Stimulated activated CD8-positive, alpha-beta memory T cell treated with anti-CD3 and anti-CD28 coated beads, Interleukin-7, amount 100 ng/mL, for 1 hour (primary cell): ENCODE measurements around the gene JPT1.
"Not testable (repeated sequence)": the region's sequence is repeated elsewhere in the genome, so short reads cannot be mapped to it uniquely, and the experiment has no call there.

Experiments used
- DNase-seq, 2 donors: peaks; one replicate each; pipeline ENCODE4 v3.0.0-alpha.2; 2020; ENCODE audit warnings: low read depth in 2 of 2

The JPT1 gene

GRCh38 chr17:75130059-75130631, 24.2 kb downstream of the JPT1 start:
- DNase-seq, result no peak

DNA sequence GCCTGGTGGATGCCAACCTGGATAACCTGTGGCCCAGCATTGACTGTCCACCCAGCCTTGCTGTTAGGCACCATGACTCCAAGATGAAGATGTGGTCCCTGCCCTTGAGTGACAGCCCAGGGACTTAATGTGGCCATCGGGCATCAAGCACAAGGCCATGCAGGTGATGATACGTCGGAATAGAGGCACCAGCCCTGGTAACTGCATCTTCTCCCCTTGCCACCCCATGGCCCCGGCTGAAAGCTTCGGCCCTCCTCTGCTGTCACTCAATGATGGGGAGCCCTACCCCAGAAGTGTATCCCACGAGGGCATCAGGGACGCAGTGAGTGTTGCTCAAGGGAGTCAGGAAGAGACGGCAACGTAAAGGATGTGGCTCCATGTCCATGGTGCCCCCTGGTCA, 24.7 kb downstream of the JPT1 start:
- DNase-seq, result no peak

DNA sequence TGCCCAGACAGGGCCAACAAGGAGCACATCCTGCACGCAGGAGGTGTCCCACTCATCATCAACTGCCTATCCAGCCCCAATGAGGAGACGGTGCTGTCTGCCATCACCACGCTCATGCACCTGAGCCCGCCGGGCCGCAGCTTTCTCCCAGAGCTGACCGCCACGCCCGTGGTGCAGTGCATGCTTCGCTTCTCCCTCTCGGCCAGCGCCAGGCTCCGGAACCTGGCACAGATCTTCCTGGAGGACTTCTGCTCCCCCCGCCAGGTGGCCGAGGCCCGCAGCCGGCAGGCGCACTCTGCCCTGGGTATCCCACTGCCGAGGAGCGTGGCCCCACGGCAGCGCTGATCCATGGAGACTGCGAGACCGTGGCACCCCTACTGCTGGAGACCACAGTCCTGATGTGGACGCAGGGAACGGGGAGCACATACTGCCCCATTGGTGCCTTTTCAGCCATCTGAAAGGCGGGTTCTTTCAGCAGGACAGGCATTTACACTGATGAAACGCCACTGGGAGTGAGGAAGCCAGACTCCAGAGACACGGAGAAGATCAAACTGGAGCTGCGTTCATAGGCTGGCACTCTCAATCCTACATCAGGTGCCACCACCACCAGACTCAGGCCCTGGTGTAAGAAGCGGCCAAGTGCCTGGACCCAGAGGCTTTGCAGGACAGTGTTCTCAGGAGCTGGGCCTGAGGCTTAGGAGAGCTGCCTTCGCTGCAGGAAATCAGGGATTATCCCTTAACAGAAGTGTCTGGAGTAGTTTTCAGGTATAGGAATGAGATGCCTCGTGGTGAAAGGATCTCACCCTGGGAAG, 25.4 kb downstream of the JPT1 start:
- DNase-seq, result no peak

DNA sequence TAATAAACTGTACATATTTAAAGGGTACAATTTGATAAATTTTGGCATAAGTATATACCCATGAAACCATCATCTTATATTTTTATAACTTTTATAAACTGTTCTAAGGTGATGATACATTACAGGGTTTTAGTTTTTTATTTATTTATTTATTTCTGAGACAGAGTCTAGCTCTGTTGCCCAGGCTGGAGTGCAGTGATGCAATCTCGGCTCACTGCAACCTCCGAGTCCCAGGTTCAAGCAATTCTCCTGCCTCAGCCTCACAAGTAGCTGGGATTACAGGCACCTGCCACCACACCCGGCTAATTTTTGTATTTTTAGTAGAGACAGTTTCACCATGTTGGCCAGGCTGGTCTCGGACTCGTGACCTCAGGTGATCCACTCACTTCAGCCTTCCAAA, 26.4 kb downstream of the JPT1 start:
- DNase-seq, result not testable (repeated sequence)

GRCh38 chr17:75126954-75127353, 27.4 kb downstream of the JPT1 start:
- DNase-seq, result no peak

- DNase-seq, result no peak
These were observed 28.3 kb downstream of the JPT1 start for GRCh38 chr17:75125984-75126383.

DNA sequence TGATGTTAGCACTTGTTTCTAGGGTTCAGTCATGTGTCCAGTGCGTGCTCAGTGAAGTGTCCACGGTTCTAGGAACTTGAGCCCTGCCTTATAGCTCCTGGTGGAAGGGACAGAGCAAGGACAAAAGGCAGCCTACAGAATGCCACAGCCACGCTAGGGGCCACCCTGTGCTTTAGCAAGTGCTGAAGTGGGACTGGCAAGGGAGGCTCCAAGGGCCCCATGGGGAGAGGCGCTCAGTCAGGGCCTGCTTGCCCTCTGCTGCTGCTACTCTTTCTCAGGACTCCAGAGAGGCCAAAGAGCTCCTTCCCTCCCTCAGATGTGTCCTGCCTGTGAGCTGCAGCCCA, 29.5 kb downstream of the JPT1 start:
- DNase-seq, result no peak

GRCh38 chr17:75124041-75124818, 30.1 kb downstream of the JPT1 start:
- DNase-seq, result peak in 1 of 2 donors; percentile 15

GRCh38 chr17:75118307-75118706, 36.0 kb downstream of the JPT1 start:
- DNase-seq, result no peak

DNA sequence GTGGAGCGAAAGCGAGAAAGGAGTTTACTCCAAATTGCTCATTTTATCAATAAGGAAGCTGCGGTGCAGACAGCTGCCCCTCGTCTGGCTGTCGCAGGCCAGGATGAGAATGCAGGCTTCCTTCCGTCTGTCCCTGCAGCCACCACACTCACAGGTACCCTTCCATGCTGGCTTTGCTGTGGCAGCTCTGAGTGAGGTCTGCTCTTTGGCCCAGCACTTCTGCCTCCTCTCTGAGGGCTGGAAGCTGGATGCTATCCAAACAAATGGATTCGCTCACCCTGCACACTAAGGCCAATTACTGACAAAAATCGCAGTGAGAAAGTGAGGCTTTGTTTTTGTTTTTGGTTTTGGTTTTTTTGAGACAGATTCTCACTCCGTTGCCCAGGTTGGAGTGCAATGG, 37.6 kb downstream of the JPT1 start:
- DNase-seq, result no peak

- no peak for DNase-seq
These were observed 38.8 kb downstream of the JPT1 start for GRCh38 chr17:75115555-75115954.

DNA sequence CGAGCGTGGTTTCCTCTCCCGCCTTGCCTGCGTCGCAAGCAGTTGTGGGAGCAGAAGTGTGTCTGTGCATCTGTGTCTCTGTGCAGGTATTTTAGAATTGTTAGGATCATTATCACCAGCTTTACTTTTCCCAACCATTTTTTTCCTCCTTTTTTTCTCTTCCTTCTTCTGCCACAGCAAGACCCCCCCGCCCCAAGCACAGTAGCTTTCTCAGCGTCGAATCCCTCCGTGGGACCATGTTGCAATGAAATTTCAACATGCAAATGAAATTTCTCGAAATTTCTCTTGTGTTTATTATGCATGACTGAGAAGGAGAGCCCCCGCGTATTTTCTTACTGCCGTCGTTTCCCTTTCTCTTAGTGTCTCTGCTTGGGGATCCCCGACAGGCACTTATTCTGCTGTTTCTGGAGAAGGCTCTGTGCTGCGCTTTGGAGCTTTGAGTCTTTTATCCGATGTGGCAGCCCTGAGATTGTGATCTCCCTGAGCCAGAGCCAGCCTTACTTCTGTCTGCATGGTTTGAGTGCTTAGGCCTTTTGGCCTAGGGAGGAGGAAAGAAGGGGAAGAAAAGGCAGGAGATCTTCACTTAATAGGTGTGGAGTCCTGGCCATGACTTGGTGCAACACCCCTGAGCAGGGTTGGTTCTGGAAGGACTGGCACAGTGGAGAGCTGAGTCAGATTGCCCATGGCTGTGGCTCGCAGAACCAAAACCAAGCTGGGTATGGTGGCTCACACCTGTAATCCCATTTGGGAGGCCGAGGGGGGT, 39.6 kb downstream of the JPT1 start:
- DNase-seq, result no peak

GRCh38 chr17:75113798-75114551, 40.3 kb downstream of the JPT1 start:
- DNase-seq, result peak; percentile 73 to 83

DNA sequence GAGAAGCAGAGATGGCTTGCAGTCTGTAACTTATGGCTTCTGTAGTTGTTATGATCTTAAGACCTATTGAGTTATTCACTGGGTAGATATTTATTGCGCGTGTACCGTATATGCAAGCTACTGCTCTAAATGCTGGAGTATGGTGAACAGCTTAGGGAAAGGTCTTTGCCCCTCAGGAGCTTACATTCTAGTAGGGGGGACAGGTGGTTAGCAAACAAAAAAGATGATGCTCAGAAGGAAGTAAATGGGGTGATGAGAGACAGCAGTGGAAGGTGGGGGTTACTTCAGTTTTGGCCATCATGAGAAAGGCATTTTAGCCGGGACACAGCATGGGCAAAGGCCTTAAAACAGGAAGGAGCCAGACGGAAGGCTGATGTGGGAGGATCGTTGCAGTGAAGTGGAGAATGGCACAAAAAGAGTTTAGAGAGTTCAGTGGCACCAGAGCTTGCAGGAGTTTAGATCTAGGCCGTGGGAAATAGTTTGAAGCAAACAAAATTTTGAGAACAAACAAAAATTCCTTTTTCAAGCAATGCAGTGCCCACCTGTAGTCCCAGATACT, 42.5 kb downstream of the JPT1 start:
- DNase-seq, result no peak

DNA sequence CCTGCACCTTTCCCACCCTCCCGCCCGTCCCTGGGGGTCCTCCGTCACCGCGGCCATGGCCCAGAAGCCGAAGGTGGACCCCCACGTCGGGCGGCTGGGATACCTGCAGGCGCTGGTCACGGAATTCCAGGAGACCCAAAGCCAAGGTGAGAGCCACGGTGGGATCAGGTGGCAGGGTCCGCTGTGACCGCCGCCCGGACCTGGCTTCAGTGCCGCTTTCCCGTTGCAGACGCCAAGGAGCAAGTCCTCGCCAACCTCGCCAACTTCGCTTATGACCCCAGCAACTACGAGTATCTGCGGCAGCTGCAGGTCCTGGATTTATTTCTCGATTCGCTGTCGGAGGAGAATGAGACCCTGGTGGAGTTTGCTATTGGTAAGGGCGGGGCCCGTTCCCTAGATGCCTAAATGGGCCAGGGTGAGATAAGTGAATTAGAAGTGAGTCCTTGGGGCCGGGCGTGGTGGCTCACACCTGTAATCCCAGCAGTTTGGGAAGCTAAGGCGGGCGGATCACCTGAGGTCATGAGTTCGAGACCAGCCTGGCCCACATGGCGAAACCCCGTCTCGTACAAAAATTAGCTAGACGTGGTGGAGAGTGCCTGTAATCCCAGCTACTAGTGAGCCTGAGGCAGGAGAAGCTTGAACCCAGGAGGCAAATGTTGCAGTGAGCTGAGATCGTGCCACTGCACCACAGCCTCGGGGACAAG, 43.9 kb downstream of the JPT1 start:
- no peak for DNase-seq

GRCh38 chr17:75109407-75110233, 44.7 kb downstream of the JPT1 start, which contains the start of gene ARMC7:
Gene ARMC7 (plus strand): TSS chr17:75109969. CDS start chr17:75110289, 320 bp downstream.
- peak; percentile 83 to 86 for DNase-seq

GRCh38 chr17:75109046-75109406, 45.3 kb downstream of the JPT1 start:
- no peak for DNase-seq

DNA sequence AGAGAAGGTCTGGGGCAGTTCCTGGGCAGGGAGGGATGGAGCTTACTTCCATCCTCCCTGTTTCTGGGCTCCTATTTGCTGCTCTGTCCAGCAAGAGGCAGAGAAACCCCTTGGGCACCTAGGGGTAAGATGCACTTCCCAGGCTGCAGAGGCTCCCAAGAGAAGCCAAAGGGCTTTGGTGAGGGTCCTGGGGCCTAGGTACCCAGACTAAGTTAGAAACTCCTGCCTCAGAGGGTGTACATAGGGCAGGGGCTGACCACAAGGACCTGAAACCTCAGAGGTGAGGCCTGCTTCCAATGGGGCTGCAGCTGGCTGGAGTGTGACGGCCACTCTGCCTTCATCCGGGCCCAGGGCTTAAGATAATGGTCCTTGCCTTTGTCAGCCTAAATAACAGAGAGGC, 46.1 kb downstream of the JPT1 start:
- DNase-seq, result no peak
